GM18505 (cell line): ENCODE results near the gene CTRB2.

Experiments used
- ATAC-seq: cut with Tn5 transposase; IDR thresholded peaks from one replicate; pipeline ENCODE4 v1.9.1; 2021; ENCODE audit not compliant: unreplicated experiment
- POLR2A ChIP-seq: IDR thresholded peaks from 4 replicates; pipeline ENCODE4 v1.6.1; 2011; ENCODE audit warnings: borderline replicate concordance; ENCODE audit not compliant: insufficient read depth, insufficient read length; ENCODE audit errors: extremely low read depth

The CTRB2 gene

DNA sequence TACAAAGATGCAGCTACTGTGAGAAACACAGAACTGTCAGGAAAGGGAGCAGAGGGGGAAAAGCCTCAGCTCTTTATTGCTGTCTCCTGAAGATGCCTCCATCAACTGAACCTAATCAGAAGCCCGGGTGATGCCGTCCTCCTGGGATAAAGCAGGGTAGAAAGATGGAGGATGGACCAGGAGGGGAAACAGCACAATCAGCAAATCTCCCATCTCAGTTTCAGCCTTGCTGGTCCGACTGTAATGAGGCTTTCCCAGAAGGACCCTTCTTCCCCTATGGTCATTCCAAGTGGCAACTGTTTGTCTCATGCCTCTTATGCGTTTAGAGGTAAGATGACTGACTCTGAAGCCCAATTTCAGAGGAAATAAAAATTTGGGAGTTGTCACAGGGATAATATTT lies 34.4 kb downstream of the CTRB2 start:
- no peak for TF ChIP-seq POLR2A
- no peak for ATAC-seq

DNA sequence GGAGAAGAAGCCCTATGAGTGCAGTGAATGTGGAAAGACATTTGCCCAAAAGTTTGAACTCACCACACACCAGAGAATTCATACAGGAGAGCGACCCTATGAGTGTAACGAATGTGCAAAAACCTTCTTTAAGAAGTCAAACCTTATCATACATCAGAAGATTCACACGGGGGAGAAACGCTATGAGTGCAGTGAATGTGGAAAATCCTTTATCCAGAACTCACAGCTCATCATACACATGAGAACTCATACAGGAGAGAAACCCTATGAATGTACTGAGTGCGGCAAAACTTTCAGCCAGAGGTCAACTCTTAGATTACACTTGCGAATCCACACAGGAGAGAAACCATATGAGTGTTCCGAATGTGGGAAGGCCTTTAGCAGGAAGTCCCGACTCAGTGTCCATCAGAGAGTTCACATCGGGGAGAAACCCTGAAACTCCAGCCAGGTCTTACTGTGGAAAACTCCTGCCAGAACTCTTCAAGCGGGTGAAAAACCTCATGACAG lies 37.0 kb downstream of the CTRB2 start:
- ATAC-seq = no peak
- TF ChIP-seq POLR2A = no peak

DNA sequence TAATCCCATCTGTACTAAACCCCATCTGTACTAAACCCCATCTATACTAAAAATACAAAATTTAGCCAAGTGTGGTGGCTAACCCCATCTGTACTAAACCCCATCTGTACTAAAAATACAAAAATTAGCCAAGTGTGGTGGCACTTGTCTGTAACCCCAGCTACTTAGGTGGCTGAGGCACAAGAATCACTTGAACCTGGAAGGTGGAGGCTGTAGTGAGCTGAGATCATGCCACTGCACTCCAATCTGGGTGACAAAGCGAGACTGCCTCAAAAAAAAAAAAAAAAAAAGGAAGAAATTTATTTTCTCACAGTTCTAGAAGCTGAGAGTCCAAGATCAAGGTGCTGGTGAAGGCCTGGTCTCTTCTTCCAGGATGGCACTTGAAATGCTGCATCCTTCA lies 46.6 kb downstream of the CTRB2 start:
- no peak for ATAC-seq
- no peak for TF ChIP-seq POLR2A
